Activated CD4-positive, alpha-beta T cell treated with anti-CD3 and anti-CD28 coated beads, Interleukin-2, Interleukin-6, amounts not matched to agents 100 ng/mL and 50 ng/mL, durations not matched to agents 16 hours and 8 hours (primary cell): ENCODE measurements around the gene WNT5A.

Experiments
- DNase-seq: peaks from one replicate; pipeline ENCODE4 v3.0.0-alpha.2; 2020

Gene WNT5A

DNA sequence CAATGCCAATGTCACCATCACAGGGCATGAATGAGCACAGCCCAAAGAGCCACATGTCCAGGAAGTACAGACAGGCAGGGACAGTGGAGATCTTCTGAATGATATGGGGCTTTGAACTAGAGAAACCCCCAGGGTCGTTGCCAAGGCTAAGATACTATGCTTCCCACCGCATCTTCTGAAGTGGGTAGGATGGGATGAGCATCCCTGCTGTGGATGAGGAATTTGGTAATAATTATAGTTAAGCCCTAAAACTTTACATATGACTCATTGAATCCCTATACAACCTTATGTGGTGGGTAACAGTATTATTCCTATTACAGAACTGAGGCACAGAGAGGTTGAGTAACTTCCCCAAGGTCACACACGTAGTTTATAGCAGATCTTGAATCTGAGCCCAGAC is 44.2 kb downstream of the WNT5A start:
- DNase-seq, result no peak

DNA sequence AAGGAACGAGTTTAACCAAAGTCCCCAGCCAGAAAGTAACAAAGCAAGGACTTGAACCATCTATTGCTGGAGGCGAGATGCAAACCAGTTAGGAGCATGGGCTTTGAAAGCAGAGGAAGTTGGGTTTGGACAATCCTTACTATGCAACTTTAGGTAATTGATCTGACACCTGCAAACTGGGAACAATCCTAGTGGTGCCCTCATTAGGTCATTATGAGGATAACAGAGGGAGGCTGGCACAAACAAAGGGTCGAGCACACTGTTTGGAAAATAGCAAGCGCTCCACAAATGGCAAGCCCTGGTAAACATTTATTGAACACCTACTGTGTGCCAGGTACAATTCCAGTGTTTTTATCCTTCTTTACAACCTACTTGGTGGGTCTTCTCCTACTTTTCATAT is 45.6 kb downstream of the WNT5A start:
- DNase-seq, result no peak

DNA sequence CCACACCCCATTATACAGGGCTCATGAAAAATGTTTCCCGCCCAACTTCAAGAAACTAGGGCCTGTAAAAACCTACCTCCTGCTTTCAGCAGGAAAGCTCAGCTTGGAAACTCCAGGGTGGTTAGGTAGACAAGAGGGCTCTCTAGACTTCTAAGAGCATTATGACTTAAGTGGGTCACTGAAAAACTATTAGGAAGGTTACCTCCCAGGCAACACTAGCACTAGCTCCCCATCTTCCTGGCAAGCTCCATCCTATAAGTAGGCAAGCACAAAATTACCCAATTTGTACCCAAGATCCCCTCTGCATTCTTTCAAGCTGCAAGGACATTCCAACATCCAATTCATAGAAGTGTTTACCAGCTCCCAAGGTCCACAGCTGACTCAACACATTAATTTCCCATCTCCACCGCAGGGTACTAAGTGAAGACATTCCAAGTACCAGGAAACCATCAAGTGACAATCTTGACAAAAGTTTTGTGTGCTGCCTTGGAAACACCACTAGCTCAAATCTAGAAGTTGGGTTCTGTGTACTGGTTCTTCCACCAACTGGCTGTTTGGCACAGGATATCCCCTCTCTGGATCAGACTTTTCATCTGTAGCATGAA is 46.9 kb downstream of the WNT5A start:
- DNase-seq, result no peak

DNA sequence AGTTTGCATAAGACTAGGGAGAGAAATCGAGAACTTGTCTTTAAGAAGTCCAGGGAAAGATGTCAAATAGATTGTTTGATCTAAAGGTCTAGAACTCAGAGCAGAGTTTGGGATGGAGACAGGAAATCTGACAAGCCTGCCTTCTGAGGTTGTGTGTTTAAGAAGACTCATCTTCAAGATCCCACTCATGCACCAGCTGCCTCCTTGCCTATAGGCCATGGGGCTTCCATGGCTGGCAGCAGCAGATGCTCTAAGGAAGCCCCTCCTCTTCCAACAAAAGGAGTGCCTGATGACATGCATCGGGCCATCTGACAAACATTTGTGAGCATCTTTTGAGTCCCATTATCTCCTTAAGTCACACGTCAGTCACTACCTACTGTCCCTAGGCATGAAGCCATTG is 47.4 kb downstream of the WNT5A start:
- DNase-seq, result no peak

DNA sequence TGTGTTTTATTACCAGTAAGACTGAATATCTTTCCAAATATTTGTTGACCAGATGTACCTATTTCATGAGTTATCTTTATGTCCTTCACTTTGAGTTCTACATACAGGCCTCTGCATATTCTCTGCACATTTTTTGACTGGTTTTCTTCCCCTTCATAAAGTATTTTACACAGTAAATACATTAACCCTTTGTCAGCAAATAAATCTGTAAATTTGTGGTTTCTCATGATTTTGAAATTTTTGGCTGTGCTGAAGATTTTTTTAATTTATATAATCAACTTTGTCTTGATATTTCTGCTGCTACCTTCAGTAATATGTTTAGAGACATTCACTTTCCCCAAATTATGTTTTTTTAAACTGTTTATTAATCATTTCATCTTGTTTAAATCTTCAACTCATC is 50.5 kb downstream of the WNT5A start:
- no peak for DNase-seq

DNA sequence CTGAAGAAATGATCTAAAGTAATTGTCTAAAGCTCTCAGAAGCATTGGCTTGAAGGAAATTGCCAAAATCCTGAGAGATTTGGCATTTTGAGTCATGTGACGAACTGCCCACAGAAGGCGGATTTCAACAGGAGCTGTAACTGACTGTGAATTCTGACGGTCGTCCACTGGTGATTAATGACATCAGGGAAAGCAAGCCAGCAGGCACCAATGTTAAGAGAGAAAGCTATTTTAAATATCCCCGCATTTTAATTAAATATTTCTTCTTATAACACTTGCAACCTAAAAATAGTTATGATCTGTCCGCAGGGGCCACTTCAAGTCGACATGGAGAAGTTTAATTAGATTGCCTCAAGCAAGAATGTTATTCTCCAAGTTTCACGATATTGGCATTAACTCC is 51.6 kb downstream of the WNT5A start:
- DNase-seq, result no peak

DNA sequence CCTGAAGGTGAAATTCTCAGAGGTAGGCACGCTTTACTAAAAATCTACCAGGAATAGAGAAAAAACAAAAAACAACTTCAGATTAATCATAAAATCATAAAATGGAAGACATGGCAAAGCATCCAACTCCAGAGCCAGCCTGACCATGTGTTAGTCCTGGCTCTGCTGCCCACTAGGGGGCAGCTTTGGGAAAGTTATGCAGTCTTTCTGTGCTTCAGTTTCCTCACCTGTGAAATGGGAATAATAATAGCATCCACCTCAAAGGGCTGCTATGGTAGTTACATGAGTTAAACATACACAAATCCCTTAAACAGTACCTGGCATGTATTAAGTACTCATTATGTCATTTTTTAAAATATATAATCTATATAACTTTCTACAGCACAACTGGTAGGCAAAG is 52.3 kb downstream of the WNT5A start:
- peak; percentile 37 for DNase-seq

DNA sequence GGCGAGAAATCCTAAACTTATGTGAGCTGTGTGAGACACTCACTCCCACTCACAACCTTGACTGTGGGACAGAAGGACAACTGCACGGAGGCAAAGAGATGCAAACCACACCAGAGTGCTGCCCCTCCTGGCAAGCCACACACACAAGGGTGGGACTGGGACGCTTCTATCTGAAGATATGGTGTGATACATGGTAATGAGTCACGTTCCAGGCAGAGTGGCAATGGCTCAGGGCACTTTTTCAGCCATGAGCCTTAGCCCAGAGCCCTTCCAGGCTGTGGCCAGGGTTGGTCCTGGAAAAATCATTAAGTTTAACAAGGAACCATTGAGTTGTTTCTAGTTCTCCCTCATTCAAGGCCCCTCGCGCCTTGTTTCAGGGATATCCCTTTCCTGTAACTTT is 56.1 kb downstream of the WNT5A start:
- no peak for DNase-seq

DNA sequence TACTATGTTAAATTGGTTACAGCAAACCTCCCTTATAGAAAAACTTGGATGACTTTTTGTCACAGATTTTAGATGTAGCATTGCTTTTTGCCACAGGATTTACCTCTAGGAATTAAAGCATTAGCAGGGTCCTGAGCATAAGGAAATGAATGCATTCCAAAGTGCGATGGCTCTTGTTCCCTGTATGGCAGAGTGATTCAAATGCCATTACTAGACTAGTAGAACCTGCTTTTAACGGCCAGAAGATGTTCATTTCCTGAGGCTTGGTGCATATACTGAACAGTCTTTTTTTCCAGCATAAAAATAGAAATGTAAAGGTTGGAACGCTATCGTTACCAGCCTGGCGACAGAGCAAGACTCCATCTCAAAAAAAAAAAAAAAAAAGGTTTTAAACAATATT is 59.4 kb downstream of the WNT5A start:
- no peak for DNase-seq

DNA sequence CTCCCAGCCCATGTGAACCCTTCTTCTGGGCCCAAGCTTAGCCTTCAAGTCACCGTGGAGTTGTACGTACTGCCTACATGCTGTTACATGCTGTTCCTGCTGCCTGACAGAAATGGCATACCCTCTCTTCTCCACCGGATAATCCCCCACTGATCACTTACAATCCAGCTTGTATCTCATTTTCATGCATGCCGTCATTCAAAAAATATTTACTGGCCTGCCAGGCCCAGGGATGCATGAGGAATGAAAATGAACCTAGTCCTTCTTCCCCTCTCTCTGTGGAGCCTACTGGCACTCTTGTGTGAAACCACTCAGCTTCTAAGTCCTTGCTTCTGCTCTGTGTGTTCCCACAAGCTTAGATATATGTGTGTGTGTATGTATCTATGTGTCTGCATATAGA is 60.6 kb downstream of the WNT5A start:
- no peak for DNase-seq

DNA sequence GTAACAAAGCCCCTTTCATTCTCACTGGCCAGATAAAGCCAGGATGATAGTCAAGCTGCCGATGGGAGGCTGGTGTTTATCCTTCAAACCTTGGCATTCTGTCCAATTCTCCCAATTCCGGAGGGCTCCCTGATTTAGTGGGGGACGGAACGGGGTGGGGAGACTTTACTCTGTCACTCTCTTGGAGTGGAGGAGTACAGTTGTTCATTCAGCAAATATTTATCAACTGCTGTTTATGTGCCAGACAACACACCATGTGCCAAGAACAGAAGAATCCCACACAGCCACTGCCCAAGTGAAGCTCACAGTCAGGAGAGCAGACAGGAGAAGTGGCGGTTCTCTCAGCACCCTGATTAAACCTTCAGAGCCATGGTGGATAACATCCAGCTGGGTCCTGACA is 63.3 kb downstream of the WNT5A start:
- DNase-seq, result no peak

DNA sequence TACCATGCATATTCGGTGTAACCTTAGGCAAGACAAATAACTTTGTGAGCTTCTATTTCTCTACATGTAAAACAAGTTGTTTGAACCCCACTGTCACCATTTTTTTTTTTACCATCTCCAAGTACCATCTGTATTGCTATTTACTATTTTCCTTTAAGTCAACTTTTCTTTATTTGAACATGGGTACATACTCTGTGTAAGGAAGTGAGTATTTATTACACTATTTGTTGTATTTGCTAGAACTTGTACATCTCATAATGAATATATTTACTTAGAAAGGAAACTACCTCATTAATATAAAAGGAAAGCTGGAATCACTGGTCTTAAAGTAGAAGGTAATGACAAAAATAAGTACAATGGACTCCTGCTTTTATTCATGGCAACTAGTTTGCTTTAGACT is 69.9 kb downstream of the WNT5A start:
- DNase-seq, result no peak

DNA sequence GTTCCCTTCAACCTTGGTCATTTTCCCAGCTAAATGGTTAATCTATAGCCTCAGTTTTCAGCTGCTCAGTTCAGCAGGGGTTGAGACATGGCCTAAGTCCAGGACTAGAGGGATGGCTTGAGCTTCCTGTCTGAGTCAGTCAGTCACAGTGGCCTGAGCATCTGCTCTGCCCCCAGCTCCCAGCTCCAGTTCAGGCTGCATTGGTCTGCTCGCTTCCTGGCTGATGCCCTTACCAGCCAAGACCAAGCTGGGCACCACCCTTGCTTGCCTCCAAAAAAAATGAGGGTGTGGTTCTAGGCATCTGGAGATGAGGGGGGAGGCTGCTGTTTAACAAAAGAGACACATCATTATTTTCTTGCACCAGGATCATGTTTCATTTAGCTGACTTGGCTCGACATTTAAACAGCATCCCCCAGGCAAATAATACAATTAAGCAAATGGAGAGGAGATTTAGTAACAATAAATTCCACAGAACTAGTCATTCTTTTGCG is 70.7 kb downstream of the WNT5A start:
- no peak for DNase-seq
